Measurements from ENCODE around the gene APOC1.

DNA sequence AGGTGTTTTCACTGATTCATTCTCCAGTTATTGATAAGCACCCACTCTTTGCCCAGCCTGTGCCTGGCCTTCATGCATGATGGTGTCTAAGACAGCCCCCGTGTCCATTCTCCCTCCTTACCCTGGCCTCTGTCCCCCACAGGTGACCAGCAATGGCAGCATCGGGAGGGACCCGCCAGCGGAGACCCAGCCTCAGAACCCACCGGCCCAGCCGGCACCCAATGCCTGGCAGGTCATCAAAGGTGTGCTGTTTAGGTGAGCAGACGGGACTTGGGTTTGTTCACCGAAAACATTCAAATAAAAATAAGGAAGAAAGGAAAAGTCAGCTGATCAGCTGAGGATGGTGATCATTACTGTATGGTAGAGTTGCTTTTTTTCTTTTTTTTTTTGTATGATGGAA, 47.4 kb downstream of the APOC1 start:
- TF ChIP-seq, protein P1, sequence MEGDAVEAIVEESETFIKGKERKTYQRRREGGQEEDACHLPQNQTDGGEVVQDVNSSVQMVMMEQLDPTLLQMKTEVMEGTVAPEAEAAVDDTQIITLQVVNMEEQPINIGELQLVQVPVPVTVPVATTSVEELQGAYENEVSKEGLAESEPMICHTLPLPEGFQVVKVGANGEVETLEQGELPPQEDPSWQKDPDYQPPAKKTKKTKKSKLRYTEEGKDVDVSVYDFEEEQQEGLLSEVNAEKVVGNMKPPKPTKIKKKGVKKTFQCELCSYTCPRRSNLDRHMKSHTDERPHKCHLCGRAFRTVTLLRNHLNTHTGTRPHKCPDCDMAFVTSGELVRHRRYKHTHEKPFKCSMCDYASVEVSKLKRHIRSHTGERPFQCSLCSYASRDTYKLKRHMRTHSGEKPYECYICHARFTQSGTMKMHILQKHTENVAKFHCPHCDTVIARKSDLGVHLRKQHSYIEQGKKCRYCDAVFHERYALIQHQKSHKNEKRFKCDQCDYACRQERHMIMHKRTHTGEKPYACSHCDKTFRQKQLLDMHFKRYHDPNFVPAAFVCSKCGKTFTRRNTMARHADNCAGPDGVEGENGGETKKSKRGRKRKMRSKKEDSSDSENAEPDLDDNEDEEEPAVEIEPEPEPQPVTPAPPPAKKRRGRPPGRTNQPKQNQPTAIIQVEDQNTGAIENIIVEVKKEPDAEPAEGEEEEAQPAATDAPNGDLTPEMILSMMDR (IDR thresholded peaks at IDR 0.05): no peak
- TF ChIP-seq POLR2A (IDR thresholded peaks at IDR 0.05): no peak

Data from uterus (tissue), 2 donors.